GM23338 (cell line): ENCODE results near the gene NHEJ1. TPM values are rescaled to one million over a fixed set of nuclear protein-coding genes. Genes with fewer than 3 reads are reported as not detected.

ENCODE experiments used
- EZH2 ChIP-seq: fragments of 200-600 bp; sonication (generic); IDR thresholded peaks from one replicate; pipeline ENCODE4 v1.8.0; 2017; ENCODE audit warnings: antibody characterized with exemption, mild to moderate bottlenecking, low read depth; ENCODE audit not compliant: unreplicated experiment
- REST ChIP-seq: IDR thresholded peaks from one replicate; pipeline ENCODE4 v1.6.1; 2018; ENCODE audit warnings: antibody characterized with exemption; ENCODE audit not compliant: unreplicated experiment
- ZNF114 ChIP-seq: fragments of 250-450 bp; sonication (Bioruptor Pico); IDR thresholded peaks from 2 replicates; pipeline ENCODE4 v1.5.0; 2020; ENCODE audit warnings: mild to moderate bottlenecking, moderate library complexity
- ZNF462 ChIP-seq: fragments of 250-450 bp; sonication (Bioruptor Pico); IDR thresholded peaks from 2 replicates; pipeline ENCODE4 v1.5.0; 2020; ENCODE audit warnings: mild to moderate bottlenecking, moderate library complexity
- polyA plus RNA-seq: library from polyadenylated mRNA; unstranded; fragments of >200 nt; fragmentation: Nextera tagmentation; extraction: Ambion mirVana; gene quantifications from 2 replicates; pipeline ENCODE4 v1.2.1, GENCODE V29; 2016
- total RNA-seq: library from RNA; depleted of rRNA; stranded (reverse); fragments of >200 nt; shearing (Covaris generic); gene quantifications from 2 replicates; pipeline ENCODE4 v1.2.3, GENCODE V29; 2014

Gene NHEJ1
- total and polyA plus RNA-seq, 2 experiments from 2014 or later, result 19.6 to 30.6 TPM

GRCh38 chr2:219106251-219106650 is 54.4 kb downstream of the NHEJ1 start (continued):
- TF ChIP-seq ZNF462 (no peak), EZH2 (no peak), REST (no peak), ZNF114 (no peak)
